Activated CD8-positive, alpha-beta memory T cell treated with anti-CD3 and anti-CD28 coated beads, Interleukin-2, amount 50 U/mL, for 24 hours (primary cell): ENCODE data around the gene AGRN.
"Not testable (repeated sequence)": the region's sequence is repeated elsewhere in the genome, so short reads cannot be mapped to it uniquely, and the experiment has no call there.

Source experiments
- DNase-seq: peaks from one replicate; pipeline ENCODE4 v3.0.0-alpha.2; 2020; ENCODE audit errors: extremely low read depth

AGRN gene

DNA sequence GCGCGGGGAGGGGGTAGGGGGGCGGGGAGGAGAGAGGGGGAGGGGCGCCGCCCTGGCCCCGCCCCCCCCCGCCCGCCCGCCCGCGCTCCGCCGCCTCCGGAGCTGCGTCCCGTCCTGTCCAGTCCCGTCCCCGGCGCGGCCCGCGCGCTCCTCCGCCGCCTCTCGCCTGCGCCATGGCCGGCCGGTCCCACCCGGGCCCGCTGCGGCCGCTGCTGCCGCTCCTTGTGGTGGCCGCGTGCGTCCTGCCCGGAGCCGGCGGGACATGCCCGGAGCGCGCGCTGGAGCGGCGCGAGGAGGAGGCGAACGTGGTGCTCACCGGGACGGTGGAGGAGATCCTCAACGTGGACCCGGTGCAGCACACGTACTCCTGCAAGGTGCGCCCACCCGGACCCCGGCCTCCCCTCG lies at the start of gene AGRN:
TSS of gene AGRN (plus strand) at position 121 of the 405 bp plus-strand sequence. CDS start at position 174, 53 bp downstream.
- no peak for DNase-seq

DNA sequence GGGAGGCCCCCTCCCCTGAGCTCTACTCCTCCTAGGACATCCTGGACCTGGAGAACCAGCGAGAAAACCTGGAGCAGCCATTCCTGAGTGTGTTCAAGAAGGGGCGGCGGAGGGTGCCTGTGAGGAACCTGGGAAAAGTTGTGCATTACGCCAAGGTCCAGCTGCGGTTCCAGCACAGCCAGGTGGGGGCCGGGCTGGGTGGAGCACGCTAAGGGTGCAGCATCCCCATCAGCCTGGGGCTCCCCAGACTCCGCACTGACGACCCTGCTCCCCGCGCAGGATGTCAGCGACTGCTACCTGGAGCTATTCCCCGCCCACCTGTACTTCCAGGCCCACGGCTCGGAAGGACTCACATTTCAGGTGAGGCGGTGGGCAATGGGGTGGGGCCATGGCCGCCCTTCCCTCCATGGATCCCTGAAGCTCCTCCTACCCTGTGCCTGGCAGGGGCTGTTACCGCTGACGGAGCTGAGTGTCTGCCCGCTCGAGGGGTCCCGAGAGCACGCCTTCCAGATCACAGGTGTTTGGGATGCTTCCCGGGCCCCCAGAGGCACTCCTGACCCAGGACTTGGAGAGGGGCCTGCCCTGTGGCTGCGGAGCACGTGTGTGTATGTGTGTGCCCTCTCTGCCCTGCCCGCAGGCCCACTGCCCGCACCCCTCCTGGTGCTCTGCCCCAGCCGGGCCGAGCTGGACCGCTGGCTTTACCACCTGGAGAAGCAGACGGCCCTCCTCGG lies 49.5 kb upstream of the AGRN start:
- DNase-seq, result no peak

- no peak for DNase-seq
Observed at GRCh38 chr1:970973-971730, 48.8 kb upstream of the AGRN start.

- no peak for DNase-seq
Observed at GRCh38 chr1:971751-972506, 48.0 kb upstream of the AGRN start.

DNA sequence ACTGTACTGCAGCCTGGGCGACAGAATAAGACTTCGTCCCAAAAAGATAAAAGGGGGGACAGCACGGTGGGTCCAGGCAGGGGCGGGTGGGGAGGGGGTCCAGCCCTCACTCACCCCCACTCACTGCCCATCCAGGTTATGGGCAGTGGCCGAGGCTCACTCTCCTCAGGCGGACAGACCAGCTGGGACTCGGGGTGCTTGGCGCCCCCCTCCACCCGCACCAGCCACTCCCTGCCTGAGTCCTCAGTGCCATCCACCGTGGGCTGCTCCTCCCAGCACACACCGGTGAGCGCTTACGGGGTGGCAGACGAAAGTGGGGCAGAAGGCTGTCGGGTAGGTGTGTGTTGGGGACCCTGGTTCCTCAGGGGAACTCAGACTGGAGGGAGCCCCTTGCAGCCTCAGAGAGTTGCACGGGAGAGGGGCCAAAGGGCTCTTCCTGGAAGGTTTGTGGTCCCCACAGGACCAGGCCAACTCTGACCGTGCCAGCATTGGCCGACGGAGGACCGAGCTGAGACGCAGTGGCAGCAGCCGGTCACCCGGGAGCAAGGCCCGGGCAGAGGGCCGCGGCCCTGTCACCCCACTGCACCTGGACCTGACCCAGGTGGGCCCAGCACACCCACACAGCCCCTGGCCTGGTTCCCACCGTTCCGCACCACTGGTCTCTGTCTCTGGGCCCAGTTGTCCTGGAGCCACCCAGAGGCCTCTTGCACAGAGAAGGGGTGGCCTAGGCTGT lies 47.0 kb upstream of the AGRN start:
- no peak for DNase-seq

DNA sequence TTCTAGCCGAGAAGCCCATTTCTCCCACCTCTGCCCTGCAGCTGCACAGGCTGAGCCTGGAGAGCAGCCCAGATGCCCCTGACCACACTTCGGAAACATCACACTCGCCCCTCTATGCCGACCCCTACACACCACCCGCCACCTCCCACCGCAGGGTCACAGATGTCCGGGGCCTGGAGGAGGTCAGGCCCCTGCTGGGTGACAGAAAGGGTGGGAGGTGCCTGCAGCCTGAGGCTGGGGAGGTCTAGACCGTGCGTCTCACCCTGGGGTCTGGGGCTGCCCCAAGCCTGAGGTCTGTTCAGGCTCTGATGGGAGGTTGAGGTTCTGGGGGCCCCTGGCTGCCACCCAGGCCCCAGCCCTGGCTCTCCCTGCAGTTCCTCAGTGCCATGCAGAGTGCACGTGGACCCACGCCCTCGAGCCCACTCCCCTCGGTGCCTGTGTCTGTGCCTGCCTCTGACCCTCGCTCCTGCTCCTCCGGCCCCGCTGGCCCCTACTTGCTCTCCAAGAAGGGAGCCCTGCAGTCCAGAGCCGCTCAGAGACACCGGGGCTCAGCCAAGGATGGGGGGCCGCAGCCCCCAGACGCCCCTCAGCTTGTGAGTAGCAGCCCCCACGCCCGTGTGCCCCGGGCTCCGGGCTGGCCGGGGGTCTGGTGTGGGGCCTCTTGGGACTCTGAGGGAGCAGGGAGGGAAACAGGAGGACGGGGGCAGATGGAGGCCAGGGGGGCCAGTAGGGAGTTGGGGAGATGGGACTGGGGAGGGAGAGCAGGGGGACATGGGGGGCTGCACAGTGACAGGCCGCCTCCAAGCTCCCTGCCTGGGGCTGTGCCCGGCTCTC lies 46.2 kb upstream of the AGRN start:
- DNase-seq, result no peak

DNA sequence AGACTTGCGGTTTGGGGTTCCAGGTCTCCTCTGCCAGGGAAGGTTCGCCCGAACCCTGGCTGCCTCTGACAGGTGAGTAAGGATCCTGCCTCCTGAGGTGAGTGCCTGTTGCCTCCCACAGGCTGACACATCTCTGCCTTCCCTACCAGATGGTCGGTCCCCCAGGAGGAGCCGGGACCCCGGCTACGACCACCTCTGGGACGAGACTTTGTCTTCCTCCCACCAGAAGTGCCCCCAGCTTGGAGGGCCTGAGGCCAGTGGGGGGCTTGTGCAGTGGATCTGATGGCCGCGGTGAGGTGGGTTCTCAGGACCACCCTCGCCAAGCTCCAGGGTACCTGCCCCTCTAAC lies 45.7 kb upstream of the AGRN start:
- DNase-seq, result no peak

GRCh38 chr1:974687-975328 lies 45.1 kb upstream of the AGRN start:
- DNase-seq, result no peak

DNA sequence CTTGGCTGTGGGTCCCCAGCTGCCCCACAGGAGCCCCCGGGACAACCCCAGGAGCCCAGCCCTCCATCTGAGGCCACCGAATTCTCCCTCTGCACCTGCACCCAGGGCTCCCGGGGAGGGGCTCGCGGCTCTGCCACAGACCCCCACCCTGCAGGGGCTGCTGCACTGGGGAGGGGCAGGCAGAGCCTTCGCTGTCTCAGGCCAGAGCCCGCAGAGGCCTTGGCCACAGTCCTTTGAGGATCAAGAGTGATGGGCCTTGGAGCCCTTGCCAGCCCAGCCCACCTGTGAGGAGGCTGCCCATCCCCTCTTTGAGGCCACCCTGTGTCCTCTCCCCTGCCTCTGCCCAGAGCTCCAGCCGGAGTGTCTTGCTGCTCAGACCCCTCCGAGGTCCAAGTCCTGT lies 44.6 kb upstream of the AGRN start:
- no peak for DNase-seq

GRCh38 chr1:975896-976683 lies 43.8 kb upstream of the AGRN start:
- no peak for DNase-seq

- DNase-seq, result not testable (repeated sequence)
Observed at GRCh38 chr1:976791-977190, 43.1 kb upstream of the AGRN start.

DNA sequence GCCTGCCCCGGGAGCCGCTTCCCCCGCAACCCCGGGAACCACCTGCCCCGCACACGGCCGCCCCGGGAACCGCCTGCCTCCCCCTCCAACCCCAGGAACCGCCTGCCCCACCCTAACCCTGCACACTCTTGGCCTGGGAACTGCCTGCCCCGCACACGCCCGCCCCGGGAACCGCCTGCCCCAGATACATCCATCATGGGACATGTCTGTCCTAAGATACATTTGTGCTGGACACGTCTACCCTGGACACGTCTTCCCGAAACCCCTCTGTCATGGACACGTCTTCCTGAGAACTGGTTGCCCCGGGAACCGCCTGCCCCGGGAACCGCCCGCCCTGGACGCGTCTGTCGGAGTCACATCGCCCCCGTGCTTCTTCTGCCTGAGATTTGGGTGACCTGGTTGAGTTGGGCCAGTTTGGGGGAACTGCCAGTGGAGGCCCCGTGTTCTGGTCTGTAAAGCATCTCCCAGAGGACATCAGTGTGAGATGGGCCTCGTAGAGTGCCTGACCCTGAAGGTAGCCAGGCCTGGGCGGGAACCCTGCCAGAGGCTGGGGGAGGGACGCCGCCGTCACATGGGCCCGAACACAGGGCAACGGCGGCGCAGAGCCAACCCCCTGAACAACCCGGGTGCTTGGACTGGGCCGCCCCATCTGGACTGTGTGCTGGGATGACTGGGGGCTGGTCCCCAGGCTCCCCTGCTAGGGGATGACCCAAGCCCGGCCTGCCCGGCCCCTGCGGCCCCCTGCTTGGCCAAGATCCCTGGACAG lies 41.7 kb upstream of the AGRN start:
- DNase-seq, result no peak

GRCh38 chr1:978835-979743 lies 40.8 kb upstream of the AGRN start:
- DNase-seq, result no peak

DNA sequence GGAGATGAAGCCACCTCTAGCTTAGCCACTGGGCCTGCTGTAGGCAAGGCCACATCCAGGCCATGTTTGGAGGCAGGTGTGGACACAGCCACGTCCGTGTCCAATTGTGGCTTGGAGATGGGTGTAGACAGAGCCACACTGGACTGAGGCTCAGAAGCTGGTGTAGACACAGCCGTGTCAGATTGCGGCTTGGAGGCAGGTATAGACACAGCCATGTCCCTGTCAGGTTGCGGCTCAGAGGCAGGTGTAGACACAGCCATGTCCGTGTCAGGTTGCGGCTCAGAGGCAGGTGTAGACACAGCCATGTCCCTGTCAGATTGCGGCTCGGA lies 40.2 kb upstream of the AGRN start:
- DNase-seq, result no peak

GRCh38 chr1:980137-980571 lies 39.8 kb upstream of the AGRN start:
- no peak for DNase-seq

GRCh38 chr1:980602-981395 lies 39.1 kb upstream of the AGRN start:
- no peak for DNase-seq

DNA sequence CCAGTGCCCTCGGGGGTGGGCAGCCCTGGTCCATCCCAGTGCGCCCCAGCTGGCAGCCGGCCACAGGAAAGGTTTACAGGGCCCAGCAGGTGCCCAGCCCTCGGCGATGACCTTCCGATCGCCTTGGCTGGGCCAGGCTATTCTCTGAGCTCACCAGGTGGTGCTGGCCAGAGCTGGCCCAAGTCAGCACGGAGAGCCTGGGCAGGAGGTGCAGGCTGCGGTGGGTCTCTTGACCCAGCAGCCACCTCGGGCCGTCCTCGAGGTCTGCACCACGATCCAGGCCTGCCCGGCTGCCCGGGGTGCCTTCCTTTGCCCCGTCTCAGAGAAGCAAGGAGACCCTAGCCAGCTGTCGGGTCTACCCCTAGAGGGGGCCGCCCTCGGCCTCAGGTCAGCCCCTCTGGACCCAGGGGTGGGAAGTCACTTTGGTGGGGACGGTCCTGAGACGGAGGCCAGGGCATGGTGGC lies 38.4 kb upstream of the AGRN start:
- no peak for DNase-seq
